Sigmoid colon (tissue), 4 donors: ENCODE results near the gene ID3.

Experiments
- EP300 ChIP-seq, 4 donors: sonication (generic); formaldehyde crosslinking; IDR thresholded peaks; one replicate each; pipeline ENCODE4 v1.6.1; 2017; ENCODE audit warnings: antibody characterized with exemption in 4 of 4
- POLR2A ChIP-seq, 2 donors: fragments of 450-650 bp; IDR thresholded peaks; one replicate each; pipeline ENCODE4 v1.6.1; 2016; ENCODE audit warnings: antibody characterized with exemption in 2 of 2, mild to moderate bottlenecking in 2 of 2, moderate library complexity in 2 of 2
- POLR2AphosphoS5 ChIP-seq, 4 donors: sonication (generic); formaldehyde crosslinking; IDR thresholded peaks; one replicate each; pipeline ENCODE4 v1.6.1; 2017; ENCODE audit warnings: antibody characterized with exemption in 4 of 4
- TF ChIP-seq, protein P1 (sequence below), 4 experiments: fragments of 450-650 bp in 3 of 4; fragments of 200-600 bp in 1 of 4; IDR thresholded peaks; one replicate each; pipeline ENCODE4 v1.5.1; 2016 to 2019; ENCODE audit warnings: antibody characterized with exemption in 4 of 4, mild to moderate bottlenecking in 3 of 4, moderate library complexity in 2 of 4

DNA sequence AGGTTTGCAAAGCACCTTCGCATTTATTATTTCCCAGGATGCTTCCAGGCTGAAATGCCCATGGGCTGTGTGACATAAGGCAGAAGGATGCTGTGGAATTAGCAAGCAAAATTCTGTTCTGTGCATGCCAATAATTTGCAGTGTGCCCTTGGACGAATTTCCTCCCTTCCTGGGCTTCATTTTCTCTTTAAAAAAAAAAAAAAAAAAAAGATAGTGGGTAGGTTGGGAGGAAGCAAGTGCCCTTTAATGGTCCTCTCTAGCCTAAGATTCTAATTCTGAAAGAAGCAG is 2.5 kb upstream of the ID3 start:
- TF ChIP-seq EP300 (IDR thresholded peaks at IDR 0.05) (no peak), POLR2A (IDR thresholded peaks at IDR 0.05) (no peak), POLR2AphosphoS5 (IDR thresholded peaks at IDR 0.05) (no peak)
- TF ChIP-seq, protein P1, sequence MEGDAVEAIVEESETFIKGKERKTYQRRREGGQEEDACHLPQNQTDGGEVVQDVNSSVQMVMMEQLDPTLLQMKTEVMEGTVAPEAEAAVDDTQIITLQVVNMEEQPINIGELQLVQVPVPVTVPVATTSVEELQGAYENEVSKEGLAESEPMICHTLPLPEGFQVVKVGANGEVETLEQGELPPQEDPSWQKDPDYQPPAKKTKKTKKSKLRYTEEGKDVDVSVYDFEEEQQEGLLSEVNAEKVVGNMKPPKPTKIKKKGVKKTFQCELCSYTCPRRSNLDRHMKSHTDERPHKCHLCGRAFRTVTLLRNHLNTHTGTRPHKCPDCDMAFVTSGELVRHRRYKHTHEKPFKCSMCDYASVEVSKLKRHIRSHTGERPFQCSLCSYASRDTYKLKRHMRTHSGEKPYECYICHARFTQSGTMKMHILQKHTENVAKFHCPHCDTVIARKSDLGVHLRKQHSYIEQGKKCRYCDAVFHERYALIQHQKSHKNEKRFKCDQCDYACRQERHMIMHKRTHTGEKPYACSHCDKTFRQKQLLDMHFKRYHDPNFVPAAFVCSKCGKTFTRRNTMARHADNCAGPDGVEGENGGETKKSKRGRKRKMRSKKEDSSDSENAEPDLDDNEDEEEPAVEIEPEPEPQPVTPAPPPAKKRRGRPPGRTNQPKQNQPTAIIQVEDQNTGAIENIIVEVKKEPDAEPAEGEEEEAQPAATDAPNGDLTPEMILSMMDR (IDR thresholded peaks at IDR 0.05), result no peak
